ENCODE results near the gene SMAD2.

The SMAD2 gene

GRCh38 chr18:47903809-47904208 is 26.6 kb downstream of the SMAD2 start:
- Histone ChIP-seq H3K4ac (ENCODE audit: low read depth in 1 of 2, low read length in 2 of 2) (no peak overlapping the region), H3K79me1 (replicated peaks; ENCODE audit: low read length, poor library complexity, severe bottlenecking) (peaks cover 3% of the 10 kb centered on the region), H3K36me3 (ENCODE audit: control insufficient read depth in 1 of 2, insufficient read depth in 2 of 2, low read depth in 1 of 2, low read length in 2 of 2) (peaks cover 3 to 7% of the 10 kb centered on the region in 2 experiments), H4K91ac (ENCODE audit: low read length) (no peak overlapping the region), H3K27me3 (ENCODE audit: control insufficient read depth in 1 of 2, insufficient read depth in 1 of 2, low read length in 2 of 2) (no peaks in the 10 kb centered on the region), H3K18ac (ENCODE audit: low read depth in 1 of 2, low read length in 2 of 2) (no peak overlapping the region), H2BK5ac (ENCODE audit: low read depth, low read length, poor library complexity, severe bottlenecking) (no peak overlapping the region), H3K4me2 (ENCODE audit: low read length, poor library complexity, severe bottlenecking) (no peak overlapping the region), H2BK120ac (ENCODE audit: low read depth, low read length) (no peak overlapping the region), H3K14ac (ENCODE audit: low read length in 2 of 2) (no peak overlapping the region), H2BK15ac (ENCODE audit: low read depth, poor library complexity, severe bottlenecking) (no peak overlapping the region), H3K4me1 (ENCODE audit: control insufficient read depth, insufficient read depth, low read depth, low read length) (no peaks in the 10 kb centered on the region), H3K9ac (ENCODE audit: low read length) (no peak overlapping the region), H4K8ac (ENCODE audit: low read length) (no peak overlapping the region), H2BK12ac (ENCODE audit: low read length in 2 of 2) (no peak overlapping the region), H3K27ac (ENCODE audit: low read length, poor library complexity, severe bottlenecking) (no peak overlapping the region), H2AK5ac (ENCODE audit: low read length, severe bottlenecking) (no peak overlapping the region), H3K9me3 (ENCODE audit: control insufficient read depth, low read length) (peaks cover 7% of the 10 kb centered on the region), H3K23ac (ENCODE audit: low read length in 2 of 2) (no peak overlapping the region), H2AFZ (ENCODE audit: low read depth, low read length) (no peak overlapping the region), H3K4me3 (ENCODE audit: insufficient read depth in 1 of 2, low read depth in 1 of 2, low read length in 2 of 2) (no peak overlapping the region)
- 96% methylated on average over 2 of the region's 2 CpGs for WGBS
- DNase-seq: no peak

DNA sequence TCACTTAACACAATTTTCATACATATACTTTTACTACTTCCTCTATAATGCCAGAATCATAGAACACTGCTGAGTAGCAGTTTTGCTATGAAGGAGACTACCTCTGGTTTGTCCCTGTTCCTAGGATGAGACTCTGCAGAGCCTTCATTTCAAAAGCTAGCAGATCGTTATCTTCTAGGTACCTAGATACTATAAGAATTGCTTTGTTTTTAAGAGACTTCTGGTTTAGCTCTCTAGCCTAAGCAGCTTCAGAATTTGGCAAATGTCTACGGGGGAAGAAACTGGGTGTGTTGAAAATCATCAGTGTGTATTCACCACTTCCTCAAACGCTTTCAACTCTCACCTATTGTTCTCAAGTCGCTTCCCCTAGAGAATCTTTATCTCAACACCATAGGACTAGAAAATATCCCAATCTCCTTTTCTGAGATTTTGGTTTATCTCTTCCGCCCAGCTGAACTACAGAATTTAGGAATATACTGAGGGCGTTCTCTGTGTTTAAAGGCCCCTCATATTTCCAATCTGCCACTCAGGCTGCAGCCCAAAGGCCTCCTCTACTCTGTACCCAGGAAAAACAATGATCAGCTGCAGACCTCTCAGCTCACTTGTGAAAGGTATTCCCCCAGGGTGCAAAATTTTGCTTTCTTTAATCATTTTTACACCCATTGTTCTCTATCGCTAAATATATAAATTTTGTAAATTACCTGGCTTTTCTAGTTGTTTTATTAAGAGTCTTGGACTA is 28.7 kb downstream of the SMAD2 start:
- Histone ChIP-seq H3K4ac (ENCODE audit: low read depth in 1 of 2, low read length in 2 of 2) (no peak overlapping the region), H2BK12ac (ENCODE audit: low read length in 2 of 2) (no peak overlapping the region)

DNA sequence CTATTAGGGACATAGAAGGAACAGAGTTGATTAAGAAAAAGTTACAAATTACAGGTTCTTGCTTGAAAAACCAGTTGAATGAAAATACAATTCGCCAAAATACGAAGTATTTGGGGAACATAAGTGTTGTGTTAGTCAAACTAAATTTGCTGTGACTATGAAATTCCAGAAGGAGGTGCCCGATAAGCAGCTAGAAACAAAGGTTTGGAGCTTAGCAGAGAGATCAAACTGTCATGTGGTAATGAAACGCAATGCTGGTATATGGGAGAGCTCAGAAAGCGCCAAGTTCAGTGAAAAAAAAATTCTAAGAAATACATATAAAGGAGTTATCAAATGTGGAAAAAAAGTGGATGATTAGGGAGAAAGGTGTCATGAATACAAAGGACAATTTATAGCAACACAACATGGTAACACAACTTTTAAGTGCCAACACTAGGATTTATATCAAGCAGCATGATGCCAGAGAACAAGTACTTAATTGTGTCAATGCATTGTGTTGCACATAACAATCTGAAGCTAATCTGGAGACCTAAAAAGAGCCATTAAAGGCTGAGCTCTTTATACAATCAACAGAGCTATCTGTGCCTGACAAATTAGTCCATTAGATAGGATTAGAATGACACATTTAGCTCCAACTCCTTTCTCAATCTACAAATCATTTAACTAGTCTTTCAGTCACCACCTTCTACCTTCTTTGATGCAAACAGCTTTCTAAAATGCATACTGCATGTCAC is 31.2 kb downstream of the SMAD2 start:
- H3K27ac ChIP-seq (ENCODE audit: low read length, poor library complexity, severe bottlenecking): no peak overlapping the region
- H3K27me3 ChIP-seq (ENCODE audit: control insufficient read depth in 1 of 2, insufficient read depth in 1 of 2, low read length in 2 of 2): no peaks in the 10 kb centered on the region
- H3K79me1 ChIP-seq (replicated peaks; ENCODE audit: low read length, poor library complexity, severe bottlenecking): peaks cover 14% of the 10 kb centered on the region
- no peak overlapping the region for H2BK12ac ChIP-seq (ENCODE audit: low read length in 2 of 2)
- H4K8ac ChIP-seq (ENCODE audit: low read length): no peak overlapping the region
- H2BK15ac ChIP-seq (ENCODE audit: low read depth, poor library complexity, severe bottlenecking): no peak overlapping the region
- H3K4me1 ChIP-seq (ENCODE audit: control insufficient read depth, insufficient read depth, low read depth, low read length): no peaks in the 10 kb centered on the region
- no peak overlapping the region for H3K23ac ChIP-seq (ENCODE audit: low read length in 2 of 2)
- no peak overlapping the region for H3K18ac ChIP-seq (ENCODE audit: low read depth in 1 of 2, low read length in 2 of 2)
- H3K36me3 ChIP-seq (ENCODE audit: control insufficient read depth in 1 of 2, insufficient read depth in 2 of 2, low read depth in 1 of 2, low read length in 2 of 2): peaks cover 5 to 21% of the 10 kb centered on the region in 2 experiments
- no peak overlapping the region for H3K4me3 ChIP-seq (ENCODE audit: insufficient read depth in 1 of 2, low read depth in 1 of 2, low read length in 2 of 2)
- no peak overlapping the region for H4K91ac ChIP-seq (ENCODE audit: low read length)
- H2BK5ac ChIP-seq (ENCODE audit: low read depth, low read length, poor library complexity, severe bottlenecking): no peak overlapping the region
- no peak overlapping the region for H3K9ac ChIP-seq (ENCODE audit: low read length)
- H2BK120ac ChIP-seq (ENCODE audit: low read depth, low read length): no peak overlapping the region
- H3K9me3 ChIP-seq (ENCODE audit: control insufficient read depth, low read length): no peaks in the 10 kb centered on the region
- no peak overlapping the region for H3K4me2 ChIP-seq (ENCODE audit: low read length, poor library complexity, severe bottlenecking)
- H2AFZ ChIP-seq (ENCODE audit: low read depth, low read length): no peak overlapping the region
- WGBS: 55% methylated on average over 4 of the region's 5 CpGs
- H3K4ac ChIP-seq (ENCODE audit: low read depth in 1 of 2, low read length in 2 of 2): no peak overlapping the region
- H2AK5ac ChIP-seq (ENCODE audit: low read length, severe bottlenecking): no peak overlapping the region
- no peak overlapping the region for H3K14ac ChIP-seq (ENCODE audit: low read length in 2 of 2)
- DNase-seq: no peak

More for the DNA sequence above, 28.7 kb downstream of the SMAD2 start:
- Histone ChIP-seq H4K91ac (ENCODE audit: low read length) (no peak overlapping the region), H3K36me3 (ENCODE audit: control insufficient read depth in 1 of 2, insufficient read depth in 2 of 2, low read depth in 1 of 2, low read length in 2 of 2) (peaks cover 0 to 5% of the 10 kb centered on the region in 2 experiments), H2AFZ (ENCODE audit: low read depth, low read length) (no peak overlapping the region), H3K23ac (ENCODE audit: low read length in 2 of 2) (no peak overlapping the region), H2BK120ac (ENCODE audit: low read depth, low read length) (no peak overlapping the region), H2AK5ac (ENCODE audit: low read length, severe bottlenecking) (no peak overlapping the region), H3K4me1 (ENCODE audit: control insufficient read depth, insufficient read depth, low read depth, low read length) (no peaks in the 10 kb centered on the region), H3K9ac (ENCODE audit: low read length) (no peak overlapping the region), H2BK15ac (ENCODE audit: low read depth, poor library complexity, severe bottlenecking) (no peak overlapping the region), H3K4me2 (ENCODE audit: low read length, poor library complexity, severe bottlenecking) (no peak overlapping the region), H3K9me3 (ENCODE audit: control insufficient read depth, low read length) (peaks cover 6% of the 10 kb centered on the region), H3K4me3 (ENCODE audit: insufficient read depth in 1 of 2, low read depth in 1 of 2, low read length in 2 of 2) (no peak overlapping the region), H2BK5ac (ENCODE audit: low read depth, low read length, poor library complexity, severe bottlenecking) (no peak overlapping the region), H3K27me3 (ENCODE audit: control insufficient read depth in 1 of 2, insufficient read depth in 1 of 2, low read length in 2 of 2) (no peaks in the 10 kb centered on the region), H3K27ac (ENCODE audit: low read length, poor library complexity, severe bottlenecking) (no peak overlapping the region), H4K8ac (ENCODE audit: low read length) (no peak overlapping the region), H3K18ac (ENCODE audit: low read depth in 1 of 2, low read length in 2 of 2) (no peak overlapping the region), H3K79me1 (replicated peaks; ENCODE audit: low read length, poor library complexity, severe bottlenecking) (peaks cover 3% of the 10 kb centered on the region), H3K14ac (ENCODE audit: low read length in 2 of 2) (no peak overlapping the region)
- 70% methylated on average over 4 of the region's 7 CpGs for WGBS
- no peak for DNase-seq

DNA sequence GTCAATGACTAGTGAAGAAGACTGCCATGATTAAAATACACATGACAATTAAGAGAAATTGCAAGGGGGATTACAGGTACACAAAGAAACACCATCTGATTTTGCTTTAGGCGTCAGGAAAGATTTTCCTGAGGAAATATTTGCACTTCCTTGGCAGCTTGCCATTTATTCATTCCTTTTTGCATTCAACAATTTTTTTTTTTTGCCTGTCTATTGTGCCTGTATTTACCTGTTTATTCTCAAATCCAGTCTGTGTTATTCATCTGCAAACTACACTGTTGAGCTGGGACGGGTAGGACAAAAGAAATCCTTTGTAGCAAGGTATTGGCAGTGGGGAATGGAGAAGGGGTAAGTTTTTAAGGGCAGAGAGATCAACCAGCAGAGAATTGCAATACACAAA is 31.8 kb downstream of the SMAD2 start:
- no peak overlapping the region for H3K27ac ChIP-seq (ENCODE audit: low read length, poor library complexity, severe bottlenecking)
- no peaks in the 10 kb centered on the region for H3K27me3 ChIP-seq (ENCODE audit: control insufficient read depth in 1 of 2, insufficient read depth in 1 of 2, low read length in 2 of 2)
- no peak overlapping the region for H3K23ac ChIP-seq (ENCODE audit: low read length in 2 of 2)
- no peak overlapping the region for H3K18ac ChIP-seq (ENCODE audit: low read depth in 1 of 2, low read length in 2 of 2)
- H3K14ac ChIP-seq (ENCODE audit: low read length in 2 of 2): no peak overlapping the region
- H3K4me3 ChIP-seq (ENCODE audit: insufficient read depth in 1 of 2, low read depth in 1 of 2, low read length in 2 of 2): no peak overlapping the region
- peaks cover 17% of the 10 kb centered on the region for H3K79me1 ChIP-seq (replicated peaks; ENCODE audit: low read length, poor library complexity, severe bottlenecking)
- H3K4me2 ChIP-seq (ENCODE audit: low read length, poor library complexity, severe bottlenecking): no peak overlapping the region
- no peaks in the 10 kb centered on the region for H3K9me3 ChIP-seq (ENCODE audit: control insufficient read depth, low read length)
- H3K9ac ChIP-seq (ENCODE audit: low read length): no peak overlapping the region
- H2BK12ac ChIP-seq (ENCODE audit: low read length in 2 of 2): no peak overlapping the region
- no peak overlapping the region for H4K8ac ChIP-seq (ENCODE audit: low read length)
- H3K4me1 ChIP-seq (ENCODE audit: control insufficient read depth, insufficient read depth, low read depth, low read length): no peaks in the 10 kb centered on the region
- H2AFZ ChIP-seq (ENCODE audit: low read depth, low read length): no peak overlapping the region
- H4K91ac ChIP-seq (ENCODE audit: low read length): no peak overlapping the region
- H2BK15ac ChIP-seq (ENCODE audit: low read depth, poor library complexity, severe bottlenecking): no peak overlapping the region
- no peak overlapping the region for H2BK5ac ChIP-seq (ENCODE audit: low read depth, low read length, poor library complexity, severe bottlenecking)
- 62% methylated on average over 2 of the region's 2 CpGs for WGBS
- H2BK120ac ChIP-seq (ENCODE audit: low read depth, low read length): no peak overlapping the region
- peaks cover 5 to 25% of the 10 kb centered on the region in 2 experiments for H3K36me3 ChIP-seq (ENCODE audit: control insufficient read depth in 1 of 2, insufficient read depth in 2 of 2, low read depth in 1 of 2, low read length in 2 of 2)
- H3K4ac ChIP-seq (ENCODE audit: low read depth in 1 of 2, low read length in 2 of 2): no peak overlapping the region
- no peak overlapping the region for H2AK5ac ChIP-seq (ENCODE audit: low read length, severe bottlenecking)
- DNase-seq: no peak
